Fibroblast of the aortic adventitia (primary cell): ENCODE results near the gene IL22RA2. TPM values are rescaled to one million over a fixed set of nuclear protein-coding genes. Genes with fewer than 3 reads are reported as not detected.

ENCODE experiments used
- DNase-seq: peaks from one replicate; pipeline ENCODE4 v3.0.0-alpha.2; 2010; ENCODE audit warnings: low read depth
- H3K4me3 ChIP-seq: 2 replicates; pipeline ENCODE4 v1.5.1; 2011; ENCODE audit warnings: low read depth, mild to moderate bottlenecking, control low read depth, low read length, moderate library complexity
- total RNA-seq: library from RNA; depleted of rRNA; stranded (reverse); fragments of >200 nt; gene quantifications from 2 replicates; pipeline ENCODE4 v1.2.3, GENCODE V29; 2012; ENCODE audit warnings: low replicate concordance
- TF ChIP-seq, protein P1 (sequence below): IDR thresholded peaks from 2 replicates; pipeline ENCODE4 v1.5.1; 2011; ENCODE audit warnings: mild to moderate bottlenecking, low read length, control low read depth, inconsistent platforms; ENCODE audit not compliant: insufficient read depth

Gene IL22RA2
- total RNA-seq, 1 donor = not detected

DNA sequence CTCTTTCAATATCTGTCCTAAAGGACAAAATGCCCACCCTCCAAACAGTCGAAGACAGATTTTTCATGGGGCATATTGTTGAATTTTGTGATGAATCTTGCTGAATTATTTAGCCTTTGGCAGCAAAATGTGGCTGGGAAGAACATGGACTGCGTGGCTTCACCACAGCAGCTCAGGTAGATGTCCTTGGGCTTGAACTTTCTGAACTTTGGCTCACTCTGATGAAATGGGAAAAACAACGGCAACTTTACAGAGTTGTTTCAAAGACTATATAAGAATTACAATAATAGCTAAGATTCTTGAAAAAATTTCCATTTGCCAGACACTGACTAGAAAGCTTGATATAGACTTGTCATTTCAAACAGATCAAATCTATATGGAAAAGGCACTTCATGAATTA lies 75.9 kb downstream of the IL22RA2 start:
- TF ChIP-seq, protein P1, sequence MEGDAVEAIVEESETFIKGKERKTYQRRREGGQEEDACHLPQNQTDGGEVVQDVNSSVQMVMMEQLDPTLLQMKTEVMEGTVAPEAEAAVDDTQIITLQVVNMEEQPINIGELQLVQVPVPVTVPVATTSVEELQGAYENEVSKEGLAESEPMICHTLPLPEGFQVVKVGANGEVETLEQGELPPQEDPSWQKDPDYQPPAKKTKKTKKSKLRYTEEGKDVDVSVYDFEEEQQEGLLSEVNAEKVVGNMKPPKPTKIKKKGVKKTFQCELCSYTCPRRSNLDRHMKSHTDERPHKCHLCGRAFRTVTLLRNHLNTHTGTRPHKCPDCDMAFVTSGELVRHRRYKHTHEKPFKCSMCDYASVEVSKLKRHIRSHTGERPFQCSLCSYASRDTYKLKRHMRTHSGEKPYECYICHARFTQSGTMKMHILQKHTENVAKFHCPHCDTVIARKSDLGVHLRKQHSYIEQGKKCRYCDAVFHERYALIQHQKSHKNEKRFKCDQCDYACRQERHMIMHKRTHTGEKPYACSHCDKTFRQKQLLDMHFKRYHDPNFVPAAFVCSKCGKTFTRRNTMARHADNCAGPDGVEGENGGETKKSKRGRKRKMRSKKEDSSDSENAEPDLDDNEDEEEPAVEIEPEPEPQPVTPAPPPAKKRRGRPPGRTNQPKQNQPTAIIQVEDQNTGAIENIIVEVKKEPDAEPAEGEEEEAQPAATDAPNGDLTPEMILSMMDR = no peak
- no peak overlapping the region for H3K4me3 ChIP-seq
- DNase-seq = no peak

DNA sequence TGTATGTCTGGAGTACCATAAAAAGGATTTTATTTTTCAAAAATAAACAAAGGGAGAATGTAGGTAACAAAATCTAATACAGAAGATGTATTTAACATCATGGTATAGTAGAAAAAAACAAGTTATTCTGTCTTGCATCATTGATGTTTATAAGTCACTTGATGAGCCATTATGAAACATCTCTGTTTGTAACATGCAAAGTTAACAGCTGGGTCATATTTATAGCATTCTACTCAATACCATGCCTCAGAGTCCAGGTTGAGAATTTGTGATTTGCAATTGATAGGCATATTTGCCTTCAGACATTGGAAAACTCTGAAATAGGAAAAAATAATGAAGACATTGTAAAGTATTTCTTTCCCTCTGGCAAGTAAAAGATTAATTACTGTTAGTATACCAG lies 76.4 kb downstream of the IL22RA2 start:
- H3K4me3 ChIP-seq = no peak overlapping the region
- TF ChIP-seq, protein P1 = no peak
- no peak for DNase-seq

DNA sequence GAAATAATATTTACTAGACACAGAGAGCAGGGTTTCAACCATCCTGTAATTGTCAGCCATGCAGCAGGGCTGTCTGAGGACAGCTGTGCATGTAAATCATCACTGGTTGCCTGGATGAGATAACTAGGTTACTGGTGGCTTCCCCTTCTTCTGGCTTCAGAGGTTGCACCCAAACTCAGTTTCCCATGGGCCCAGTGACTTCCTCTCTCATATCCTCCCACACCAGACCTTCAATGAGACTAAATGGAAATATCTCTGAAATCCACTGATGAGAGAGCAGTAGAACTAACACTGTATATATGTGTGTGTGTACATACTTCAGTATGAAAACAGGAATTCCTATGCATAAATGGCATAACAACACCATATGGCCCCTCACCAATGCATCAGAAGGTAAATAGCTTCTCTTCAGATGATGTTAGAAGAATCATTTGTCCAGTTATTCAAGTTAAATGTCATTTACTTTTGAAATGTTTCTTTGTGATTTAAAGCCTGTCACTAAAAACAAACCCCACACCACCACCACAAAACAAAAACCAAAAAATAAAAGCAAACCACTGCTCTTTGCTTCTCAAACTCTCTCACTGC lies 77.7 kb downstream of the IL22RA2 start:
- H3K4me3 ChIP-seq = no peak overlapping the region
- TF ChIP-seq, protein P1 = no peak
- no peak for DNase-seq

DNA sequence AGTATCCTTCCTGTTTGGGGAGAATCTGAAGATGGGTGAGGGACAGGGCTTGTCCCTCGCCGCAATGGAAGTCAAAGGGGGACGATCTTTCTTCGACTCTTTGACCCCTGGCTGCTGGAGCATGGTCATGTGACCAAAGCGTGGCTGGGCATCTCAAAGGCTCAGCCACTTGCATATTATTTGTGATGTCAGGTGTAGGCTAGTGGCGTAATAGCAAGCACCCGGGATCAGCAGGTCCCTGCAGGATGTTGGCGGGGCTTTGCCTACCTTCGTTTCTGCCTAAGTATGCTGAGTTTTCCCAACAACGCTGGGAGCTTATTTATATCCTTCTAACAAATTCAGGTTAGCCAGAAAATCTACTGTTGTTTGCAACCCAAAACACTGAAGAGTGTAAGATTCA lies 78.4 kb downstream of the IL22RA2 start:
- H3K4me3 ChIP-seq = no peak overlapping the region
- TF ChIP-seq, protein P1 = no peak
- no peak for DNase-seq

DNA sequence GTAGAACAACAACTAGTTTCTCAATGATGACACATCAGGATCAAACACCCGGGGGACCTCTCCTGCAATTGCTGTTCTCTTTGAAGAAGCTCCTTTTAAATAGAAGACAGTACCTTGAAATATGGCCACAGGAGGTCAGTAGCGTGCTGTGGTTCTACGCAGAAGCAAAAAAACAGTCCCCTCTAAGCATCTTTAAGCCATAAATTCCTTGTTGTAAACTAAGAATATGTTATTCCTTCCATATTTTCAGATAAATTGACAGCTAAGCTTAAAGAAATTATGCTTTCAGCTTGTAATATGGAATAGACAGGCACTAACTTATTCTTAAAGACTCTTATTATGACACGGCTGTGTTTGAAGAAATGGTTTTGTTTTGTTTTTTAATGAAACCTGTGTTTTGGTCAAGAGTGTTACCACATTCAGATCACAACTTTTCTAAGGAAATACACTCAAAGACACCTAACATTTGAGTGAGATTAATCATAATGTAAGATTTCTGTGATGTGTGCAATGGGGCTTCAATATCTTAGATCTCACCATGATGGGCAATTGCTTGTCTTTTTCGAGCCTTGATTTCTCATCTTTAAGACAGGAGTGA lies 78.9 kb downstream of the IL22RA2 start:
- no peak overlapping the region for H3K4me3 ChIP-seq
- peak; percentile 85 for DNase-seq
- TF ChIP-seq, protein P1 = peak; percentile 78

Other genes starting within 250 kb of the IL22RA2 start
- 0.18 and 0.90 TPM in 2 replicates for gene IL20RA, start 128.7 kb downstream of the IL22RA2 start, total RNA-seq
- gene IFNGR1, start 45.7 kb upstream of the IL22RA2 start, total RNA-seq = 45.3 and 58.5 TPM in 2 replicates